Fibroblast of villous mesenchyme (primary cell): ENCODE results near the gene RAB31. TPM values are rescaled to one million over a fixed set of nuclear protein-coding genes. Genes with fewer than 3 reads are reported as not detected.
"Not testable (repeated sequence)": the region's sequence is repeated elsewhere in the genome, so short reads cannot be mapped to it uniquely, and the experiment has no call there.

Experiments used
- DNase-seq: peaks from one replicate; pipeline ENCODE4 v3.0.0-alpha.2; 2010; ENCODE audit warnings: low read depth
- H3K4me3 ChIP-seq: 2 replicates; pipeline ENCODE4 v1.5.1; 2011; ENCODE audit warnings: low read depth, mild to moderate bottlenecking, low read length
- total RNA-seq: library from RNA; depleted of rRNA; stranded (reverse); fragments of >200 nt; gene quantifications from 2 replicates; pipeline ENCODE4 v1.2.3, GENCODE V29; 2012
- TF ChIP-seq, protein P1 (sequence below): IDR thresholded peaks from 2 replicates; pipeline ENCODE4 v1.5.1; 2012; ENCODE audit warnings: low read depth, mild to moderate bottlenecking, low read length; ENCODE audit not compliant: insufficient read depth

The RAB31 gene
- total RNA-seq, 1 donor, result 34.5 TPM

DNA sequence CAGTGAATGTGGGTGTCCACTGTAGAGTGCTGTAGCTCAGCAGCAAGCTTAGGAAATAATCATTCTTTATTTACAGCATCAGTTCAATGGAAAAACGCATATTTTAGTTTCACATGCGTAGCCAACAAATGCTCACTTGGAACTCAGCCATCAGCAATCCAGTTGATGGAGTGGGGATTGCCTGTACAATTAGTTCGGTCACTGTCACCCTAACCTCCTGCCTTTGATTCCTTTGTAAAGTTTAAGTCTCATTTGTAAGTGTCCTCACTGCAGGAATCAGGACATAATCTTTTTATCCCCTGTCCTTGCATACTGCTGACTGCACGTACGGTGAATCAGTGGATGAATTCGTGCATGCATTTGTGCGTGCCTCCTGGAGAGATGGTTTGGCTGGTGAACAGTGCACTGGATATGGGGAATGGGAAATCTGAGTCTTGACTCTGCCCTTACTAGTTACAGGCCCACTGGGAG lies 55.9 kb downstream of the RAB31 start:
- H3K4me3 ChIP-seq, result no peak overlapping the region
- TF ChIP-seq, protein P1, sequence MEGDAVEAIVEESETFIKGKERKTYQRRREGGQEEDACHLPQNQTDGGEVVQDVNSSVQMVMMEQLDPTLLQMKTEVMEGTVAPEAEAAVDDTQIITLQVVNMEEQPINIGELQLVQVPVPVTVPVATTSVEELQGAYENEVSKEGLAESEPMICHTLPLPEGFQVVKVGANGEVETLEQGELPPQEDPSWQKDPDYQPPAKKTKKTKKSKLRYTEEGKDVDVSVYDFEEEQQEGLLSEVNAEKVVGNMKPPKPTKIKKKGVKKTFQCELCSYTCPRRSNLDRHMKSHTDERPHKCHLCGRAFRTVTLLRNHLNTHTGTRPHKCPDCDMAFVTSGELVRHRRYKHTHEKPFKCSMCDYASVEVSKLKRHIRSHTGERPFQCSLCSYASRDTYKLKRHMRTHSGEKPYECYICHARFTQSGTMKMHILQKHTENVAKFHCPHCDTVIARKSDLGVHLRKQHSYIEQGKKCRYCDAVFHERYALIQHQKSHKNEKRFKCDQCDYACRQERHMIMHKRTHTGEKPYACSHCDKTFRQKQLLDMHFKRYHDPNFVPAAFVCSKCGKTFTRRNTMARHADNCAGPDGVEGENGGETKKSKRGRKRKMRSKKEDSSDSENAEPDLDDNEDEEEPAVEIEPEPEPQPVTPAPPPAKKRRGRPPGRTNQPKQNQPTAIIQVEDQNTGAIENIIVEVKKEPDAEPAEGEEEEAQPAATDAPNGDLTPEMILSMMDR, result no peak
- no peak for DNase-seq

DNA sequence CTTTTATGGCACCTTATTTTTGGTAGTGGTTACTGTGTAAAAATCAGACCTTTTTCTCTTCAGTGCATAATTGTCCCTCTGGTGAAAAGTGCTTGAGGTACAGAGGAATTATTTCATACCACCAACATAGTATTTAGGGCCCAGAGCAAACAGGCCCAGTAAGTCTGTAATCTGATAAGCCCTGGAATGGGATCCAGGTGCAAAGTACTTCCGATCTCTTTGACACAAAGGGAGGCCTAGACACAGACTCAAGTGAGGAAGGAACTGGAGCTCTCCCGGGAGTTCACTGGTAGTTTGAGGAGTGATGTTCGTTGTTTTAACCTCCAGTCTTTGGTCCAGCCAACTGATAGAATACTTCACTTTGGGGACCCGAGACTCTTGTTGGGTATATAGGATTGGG lies 57.4 kb downstream of the RAB31 start:
- TF ChIP-seq, protein P1, result no peak
- no peak overlapping the region for H3K4me3 ChIP-seq
- no peak for DNase-seq

DNA sequence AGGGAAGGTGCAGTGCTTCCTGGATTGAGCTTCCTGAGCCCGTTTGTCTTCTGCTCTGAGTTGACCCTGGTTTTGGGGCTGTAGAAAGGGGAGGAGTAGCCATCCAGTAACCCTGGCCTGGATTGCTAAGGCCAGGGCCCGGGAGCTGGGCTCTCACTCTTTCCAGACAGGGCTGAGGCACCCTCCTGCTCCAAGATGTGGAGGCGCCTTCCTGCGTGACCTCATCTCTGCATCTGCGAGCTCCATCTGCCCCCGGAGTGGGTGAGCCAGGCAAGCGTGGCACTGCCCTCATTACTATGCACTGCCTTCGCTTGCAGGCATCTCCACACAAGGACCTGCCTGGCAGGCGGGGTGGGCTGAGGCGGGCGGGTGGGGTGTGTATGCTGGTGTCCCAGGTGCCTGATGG lies 58.0 kb downstream of the RAB31 start:
- no peak for DNase-seq
- TF ChIP-seq, protein P1, result no peak
- H3K4me3 ChIP-seq, result no peak overlapping the region

DNA sequence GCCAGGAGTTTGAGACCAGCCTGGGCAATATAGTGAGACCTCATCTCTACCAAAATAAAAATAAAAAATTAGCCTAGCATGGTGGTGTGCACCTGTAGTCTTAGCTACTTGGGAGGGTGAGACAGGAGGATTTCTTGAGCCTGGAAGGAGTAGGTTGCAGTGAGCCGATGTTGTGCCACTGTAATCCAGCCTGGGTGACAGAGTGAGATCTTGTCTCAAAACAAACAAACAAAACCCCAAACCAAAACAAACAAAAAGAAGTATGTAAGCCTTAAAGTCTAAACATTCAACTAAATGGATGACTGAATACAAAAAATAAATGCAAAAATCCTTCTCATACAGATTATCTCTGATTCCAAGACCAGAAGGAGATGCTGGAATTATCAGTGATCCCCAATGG lies 58.6 kb downstream of the RAB31 start:
- DNase-seq, result no peak
- no peak overlapping the region for H3K4me3 ChIP-seq
- TF ChIP-seq, protein P1, result no peak

DNA sequence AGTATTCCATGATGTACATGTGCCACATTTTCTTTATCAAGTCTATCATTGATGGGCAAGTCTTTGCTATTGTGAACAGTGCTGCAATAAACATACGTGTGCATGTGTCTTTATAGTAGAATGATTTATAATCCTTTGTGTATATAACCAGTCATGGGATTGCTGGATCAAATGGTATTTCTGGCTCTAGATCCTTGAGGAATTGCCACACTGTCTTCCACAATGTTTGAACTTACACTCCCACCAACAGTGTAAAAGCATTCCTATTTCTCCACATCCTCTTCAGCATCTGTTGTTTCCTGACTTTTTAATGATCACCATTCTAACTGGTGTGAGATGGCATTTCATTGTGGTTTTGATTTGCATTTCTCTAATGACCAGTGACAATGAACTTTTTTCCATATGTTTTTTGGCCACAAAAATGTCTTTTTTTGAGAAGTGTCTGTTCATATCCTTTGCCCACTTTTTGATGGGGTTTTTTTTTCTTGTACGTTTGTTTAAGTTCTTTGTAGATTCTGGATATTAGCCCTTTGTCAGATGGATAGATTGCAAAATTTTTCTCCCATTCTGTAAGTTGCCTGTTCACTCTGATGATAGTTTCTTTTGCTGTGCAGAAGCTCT lies 60.1 kb downstream of the RAB31 start:
- DNase-seq, result not testable (repeated sequence)

DNA sequence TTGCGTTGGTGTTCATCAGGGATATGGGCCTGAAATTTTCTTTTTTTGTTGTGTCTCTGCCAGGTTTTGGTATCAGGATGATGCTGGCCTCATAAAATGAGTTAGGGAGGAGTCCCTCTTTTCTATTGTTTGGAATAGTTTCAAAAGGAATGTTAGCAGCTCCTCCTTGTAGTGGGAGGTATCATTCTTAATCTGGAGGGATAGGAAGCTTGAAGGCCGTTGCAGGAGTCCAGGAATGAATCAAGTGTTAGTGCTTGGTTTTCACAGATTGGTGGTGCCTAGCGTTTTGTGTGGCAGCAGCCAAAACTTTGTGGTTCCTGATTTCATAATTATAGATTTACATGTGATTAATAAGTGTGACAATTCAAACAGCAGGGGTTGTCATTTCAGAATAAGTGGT lies 62.0 kb downstream of the RAB31 start:
- DNase-seq, H3K4me3 ChIP-seq: not testable (repeated sequence)

More for the DNA sequence above, 60.1 kb downstream of the RAB31 start:
- H3K4me3 ChIP-seq, result not testable (repeated sequence)

DNA sequence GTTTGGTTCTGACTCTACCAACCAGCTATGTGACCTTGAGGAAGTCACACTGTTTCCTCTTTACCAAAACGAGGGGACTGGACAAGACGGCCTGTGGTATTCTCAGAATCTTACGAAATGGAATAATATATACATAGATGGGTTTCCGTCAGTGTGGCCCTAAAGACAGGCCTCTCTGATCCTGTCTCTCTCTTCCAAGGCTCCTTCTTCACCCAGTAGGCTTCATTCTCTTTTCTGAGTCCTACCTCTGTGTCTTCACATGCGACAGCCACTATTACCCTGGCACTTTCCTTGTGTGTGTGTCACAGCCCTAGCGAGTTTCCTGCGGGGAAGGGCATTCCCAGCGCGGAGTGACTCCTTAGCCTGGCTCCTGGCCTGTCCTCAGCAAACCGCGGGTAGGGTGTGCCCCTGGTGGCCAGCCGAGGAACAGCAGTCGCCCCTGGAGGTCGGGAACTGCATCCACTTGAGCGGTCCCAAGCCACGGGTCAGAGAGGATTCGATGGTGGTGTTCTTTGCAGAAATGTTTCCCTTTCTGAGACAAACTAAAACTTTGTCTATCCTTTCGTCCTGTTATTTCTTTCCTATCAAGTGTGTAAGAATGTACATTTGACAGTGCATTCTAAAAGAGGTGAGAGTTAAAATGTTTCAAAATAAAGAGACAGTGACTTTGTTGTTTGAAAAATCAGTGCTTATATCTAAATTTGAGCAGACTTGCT lies 63.3 kb downstream of the RAB31 start:
- no peak overlapping the region for H3K4me3 ChIP-seq
- TF ChIP-seq, protein P1, result peak; percentile 94
- peak; percentile 69 for DNase-seq
